ENCODE data around the gene DHX30. TPM values are rescaled to one million over a fixed set of nuclear protein-coding genes. Genes with fewer than 3 reads are reported as not detected.

DHX30 gene
- total and polyA plus RNA-seq, 2 donors (not counting 1 experiment from before 2014, with no cell fraction given) = 27.4 to 47.1 TPM

- Histone ChIP-seq H3K9me3 (ENCODE audit: control insufficient read depth, insufficient read depth, low read depth, low read length) (no peaks in the 10 kb centered on the region), H2AFZ (ENCODE audit: low read length) (no peak overlapping the region), H3K4me3 (replicated peaks in 1 of 4; ENCODE audit: control extremely low read depth in 1 of 4, insufficient read depth in 1 of 4, low read depth in 3 of 4, low read length in 4 of 4) (no peak overlapping the region), H3K4me2 (ENCODE audit: extremely low read depth, insufficient read depth, low read length) (no peak overlapping the region), H3K4me1 (ENCODE audit: control insufficient read depth, extremely low read depth, insufficient read depth, low read length) (no peaks in the 10 kb centered on the region), H4K20me1 (ENCODE audit: control insufficient read depth, extremely low read depth, insufficient read depth, low read length) (no peaks in the 10 kb centered on the region), H3K79me2 (ENCODE audit: control insufficient read depth, insufficient read depth, low read length) (no peaks in the 10 kb centered on the region), H3K27me3 (ENCODE audit: control insufficient read depth, insufficient read depth, low read length) (no peaks in the 10 kb centered on the region), H3K36me3 (ENCODE audit: control insufficient read depth, insufficient read depth, low read length) (peaks cover 73% of the 10 kb centered on the region), H3K9ac (ENCODE audit: insufficient read depth, low read length) (no peak overlapping the region), H3K27ac (ENCODE audit: insufficient read depth, low read length) (no peak overlapping the region)
- TF ChIP-seq EZH2 (IDR thresholded peaks at IDR 0.05; ENCODE audit: low read length, missing control alignments) (no peak), CTCF (conservative IDR thresholded peaks at IDR 0.05 in 1 of 2, IDR thresholded peaks at IDR 0.05 in 1 of 2; ENCODE audit: low read depth in 1 of 2, low read length in 2 of 2) (peak; percentile 48 to 58)
- DNase-seq (ENCODE audit: low read depth in 2 of 2) = peak in 1 of 2 donors; percentile 55
These were observed 47.0 kb downstream of the DHX30 start for GRCh38 chr3:47849699-47850563.

GRCh38 chr3:47850564-47851410 is 47.8 kb downstream of the DHX30 start:
- H3K27me3 ChIP-seq (ENCODE audit: control insufficient read depth, insufficient read depth, low read length) = no peaks in the 10 kb centered on the region
- TF ChIP-seq EZH2 (IDR thresholded peaks at IDR 0.05; ENCODE audit: low read length, missing control alignments) (no peak), CTCF (conservative IDR thresholded peaks at IDR 0.05 in 1 of 2, IDR thresholded peaks at IDR 0.05 in 1 of 2; ENCODE audit: low read depth in 1 of 2, low read length in 2 of 2) (no peak)
- no peaks in the 10 kb centered on the region for H4K20me1 ChIP-seq (ENCODE audit: control insufficient read depth, extremely low read depth, insufficient read depth, low read length)
- H3K79me2 ChIP-seq (ENCODE audit: control insufficient read depth, insufficient read depth, low read length) = no peaks in the 10 kb centered on the region
- no peak for DNase-seq (ENCODE audit: low read depth in 2 of 2)
- H3K9ac ChIP-seq (ENCODE audit: insufficient read depth, low read length) = no peak overlapping the region
- peaks cover 71% of the 10 kb centered on the region for H3K36me3 ChIP-seq (ENCODE audit: control insufficient read depth, insufficient read depth, low read length)
- H3K4me2 ChIP-seq (ENCODE audit: extremely low read depth, insufficient read depth, low read length) = no peak overlapping the region
- no peaks in the 10 kb centered on the region for H3K4me1 ChIP-seq (ENCODE audit: control insufficient read depth, extremely low read depth, insufficient read depth, low read length)
- H2AFZ ChIP-seq (ENCODE audit: low read length) = no peak overlapping the region
- no peak overlapping the region for H3K4me3 ChIP-seq (replicated peaks in 1 of 4; ENCODE audit: control extremely low read depth in 1 of 4, insufficient read depth in 1 of 4, low read depth in 3 of 4, low read length in 4 of 4)
- no peak overlapping the region for H3K27ac ChIP-seq (ENCODE audit: insufficient read depth, low read length)
- H3K9me3 ChIP-seq (ENCODE audit: control insufficient read depth, insufficient read depth, low read depth, low read length) = no peaks in the 10 kb centered on the region

Data from fibroblast of lung (primary cell).